Cardiac fibroblast (primary cell): ENCODE data around the gene STARD7.

Experiments
- DNase-seq, 2 donors: peaks; one replicate each; pipeline versions ENCODE4 v3.0.0 to v3.0.0-alpha.2; 2010; ENCODE audit warnings: low read depth in 2 of 2
- H3K4me3 ChIP-seq, 2 donors: replicated peaks in 1 of 2; 1 replicate in 1 of 2; 2 replicates in 1 of 2; pipeline ENCODE4 v1.5.1; 2011; ENCODE audit warnings: low read depth in 2 of 2, low read length in 2 of 2, mild to moderate bottlenecking in 2 of 2, moderate library complexity in 1 of 2
- CTCF ChIP-seq: IDR thresholded peaks from one replicate; pipeline ENCODE4 v1.5.1; 2011; ENCODE audit warnings: low read depth, mild to moderate bottlenecking, low read length, inconsistent platforms

Gene STARD7

GRCh38 chr2:96148410-96149217 lies 60.0 kb downstream of the STARD7 start:
- peak; percentile 89 to 93 for DNase-seq
- no peak overlapping the region for H3K4me3 ChIP-seq
- TF ChIP-seq CTCF, result no peak

- DNase-seq, result no peak
- TF ChIP-seq CTCF, result no peak
- no peak overlapping the region for H3K4me3 ChIP-seq
Observed at GRCh38 chr2:96147593-96148201, 60.9 kb downstream of the STARD7 start.

- no peak for DNase-seq
- H3K4me3 ChIP-seq, result no peak overlapping the region
- TF ChIP-seq CTCF, result no peak
Observed at GRCh38 chr2:96146881-96147592, 61.6 kb downstream of the STARD7 start.

GRCh38 chr2:96146153-96146880 lies 62.3 kb downstream of the STARD7 start:
- DNase-seq, result peak in 1 of 2 donors; percentile 41
- no peak for TF ChIP-seq CTCF
- H3K4me3 ChIP-seq, result no peak overlapping the region

- no peak overlapping the region for H3K4me3 ChIP-seq
- DNase-seq, result no peak
- no peak for TF ChIP-seq CTCF
Observed at GRCh38 chr2:96145848-96146152, 62.8 kb downstream of the STARD7 start.

GRCh38 chr2:96145036-96145847 lies 63.4 kb downstream of the STARD7 start, which contains the start of gene DUSP2:
Gene DUSP2, minus strand, starts transcription at chr2:96145440. Its CDS starts 86 bp downstream, at chr2:96145354.
- TF ChIP-seq CTCF, result no peak
- peak within 1 kb of the TSS; percentile 51 to 52 for H3K4me3 ChIP-seq
- peak; percentile 48 to 78 for DNase-seq
